IPS DF 4.7 (cell line): ENCODE data around the gene HELZ.

ENCODE experiments used
- DNase-seq: peaks from one replicate; pipeline ENCODE4 v3.0.0-alpha.2; 2013; ENCODE audit warnings: low spot score; ENCODE audit errors: extremely low read depth

HELZ gene

GRCh38 chr17:67196422-67196821 lies 48.6 kb downstream of the HELZ start:
- no peak for DNase-seq

DNA sequence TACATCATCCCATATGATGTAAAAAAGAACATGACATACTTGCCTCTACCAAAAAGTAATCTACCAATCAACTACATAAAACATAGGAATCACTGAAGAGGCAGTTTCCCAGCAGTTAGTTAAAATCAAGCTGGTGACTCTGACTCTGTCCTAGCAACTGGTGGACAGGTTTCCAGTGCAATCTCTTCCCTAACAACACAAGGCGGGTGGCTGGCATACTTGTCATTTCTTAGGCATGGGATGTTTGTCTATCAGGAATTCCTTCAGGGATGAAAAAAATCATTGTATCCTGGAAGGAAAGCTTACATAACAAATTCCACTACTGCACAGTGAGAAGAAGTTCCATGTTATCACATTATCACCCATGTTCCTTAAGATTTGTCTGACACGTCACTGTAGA lies 50.9 kb downstream of the HELZ start:
- DNase-seq: no peak

- no peak for DNase-seq
Observed at GRCh38 chr17:67187927-67188326, 57.1 kb downstream of the HELZ start.

- DNase-seq: no peak
Observed at GRCh38 chr17:67186782-67187181, 58.2 kb downstream of the HELZ start.

DNA sequence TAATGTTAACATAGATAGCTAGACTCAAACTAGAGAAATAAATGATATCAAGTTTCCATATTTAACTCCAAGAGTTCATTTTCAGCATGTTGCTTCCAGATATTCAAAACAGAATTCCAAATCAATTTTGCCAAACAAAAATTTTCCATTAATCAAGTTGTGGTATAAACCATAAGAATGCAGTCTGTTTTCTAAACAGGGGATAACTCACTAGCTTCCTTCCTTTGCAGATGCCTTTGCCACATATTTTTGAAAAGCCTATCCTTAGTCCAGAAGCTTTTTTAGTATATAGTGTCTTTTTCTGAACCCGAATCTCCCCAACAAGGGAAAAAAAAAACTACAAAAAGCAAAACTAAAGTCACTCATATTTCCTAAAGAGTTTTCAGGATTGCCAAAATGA lies 61.5 kb downstream of the HELZ start:
- DNase-seq: no peak

GRCh38 chr17:67181825-67182224 lies 63.2 kb downstream of the HELZ start:
- no peak for DNase-seq

- DNase-seq: no peak
Observed at GRCh38 chr17:67180275-67180674, 64.7 kb downstream of the HELZ start.

GRCh38 chr17:67178555-67178954 lies 66.4 kb downstream of the HELZ start:
- DNase-seq: no peak

DNA sequence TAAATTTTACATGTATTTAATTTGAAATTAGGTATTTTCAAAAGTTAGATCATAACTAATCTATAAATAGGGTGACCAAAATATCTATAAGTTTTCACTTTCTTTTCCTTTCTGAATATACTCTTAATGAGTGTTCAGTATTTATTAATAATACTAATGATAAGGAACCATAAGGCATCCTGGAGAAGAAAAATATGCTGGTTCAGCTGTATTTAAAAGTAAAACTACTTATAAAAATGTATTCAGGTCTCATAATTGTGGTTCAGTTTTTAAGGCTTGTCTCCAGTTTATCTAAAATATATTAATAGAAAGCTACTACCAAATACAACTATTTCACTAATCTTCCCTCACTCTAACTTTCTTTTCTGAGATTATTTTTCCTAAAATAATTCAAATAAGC lies 67.3 kb downstream of the HELZ start:
- DNase-seq: no peak

DNA sequence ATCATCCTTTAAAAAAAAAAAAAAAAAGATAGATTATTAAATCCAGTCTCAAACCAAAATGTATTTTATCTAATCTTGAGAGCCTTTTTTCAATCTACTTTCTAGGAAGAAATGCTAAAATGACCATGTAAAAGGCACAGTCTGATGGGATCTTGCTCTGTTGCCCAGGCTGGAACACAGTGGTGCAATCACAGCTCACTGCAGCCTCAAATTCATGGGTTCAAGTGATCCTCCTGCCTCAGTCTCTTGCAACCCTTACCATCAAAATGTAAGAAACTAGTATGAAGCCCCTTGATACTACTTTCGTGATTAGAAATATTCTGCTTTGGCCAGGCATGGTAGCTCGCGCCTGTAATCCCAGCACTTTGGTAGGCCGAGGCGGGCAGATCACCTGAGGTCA lies 70.8 kb downstream of the HELZ start:
- DNase-seq: no peak

GRCh38 chr17:67171560-67171959 lies 73.4 kb downstream of the HELZ start:
- no peak for DNase-seq

DNA sequence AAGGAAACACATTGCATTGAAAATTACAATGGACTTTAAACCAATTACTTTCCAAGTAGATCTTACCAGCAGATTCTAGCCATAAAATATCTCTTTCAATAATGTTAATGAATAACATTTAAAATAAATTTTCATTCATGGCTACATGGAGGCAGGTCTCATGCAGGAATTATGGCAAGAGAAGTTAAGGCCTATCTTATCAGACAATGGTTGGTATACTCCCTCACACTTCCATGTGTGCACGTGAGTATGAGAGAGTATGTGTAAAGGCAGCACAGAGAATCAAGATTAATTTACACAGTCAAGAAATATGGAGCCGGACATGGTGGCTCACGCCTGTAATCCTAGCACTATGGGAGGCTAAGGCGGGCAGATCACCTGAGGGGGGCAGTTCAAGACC lies 76.5 kb downstream of the HELZ start:
- DNase-seq: no peak

DNA sequence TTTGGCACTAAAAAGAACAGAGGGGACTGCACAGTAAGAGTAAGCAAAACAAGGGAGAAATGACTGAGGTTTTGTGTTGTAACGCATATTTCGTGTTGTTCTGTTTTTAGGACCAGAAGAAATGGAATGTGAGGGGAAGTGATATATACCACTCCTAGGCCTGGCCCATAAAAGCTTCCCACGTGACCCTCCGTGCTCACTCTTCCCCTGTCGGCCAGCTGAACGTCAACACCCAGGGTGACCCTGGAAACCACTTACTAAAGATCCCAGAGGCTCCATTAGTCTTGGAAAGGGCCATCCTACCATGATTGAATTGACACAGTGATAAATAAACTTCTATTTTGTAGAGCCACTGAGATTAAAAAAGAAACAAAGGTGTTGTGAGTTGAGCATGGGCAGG lies 79.8 kb downstream of the HELZ start:
- no peak for DNase-seq

DNA sequence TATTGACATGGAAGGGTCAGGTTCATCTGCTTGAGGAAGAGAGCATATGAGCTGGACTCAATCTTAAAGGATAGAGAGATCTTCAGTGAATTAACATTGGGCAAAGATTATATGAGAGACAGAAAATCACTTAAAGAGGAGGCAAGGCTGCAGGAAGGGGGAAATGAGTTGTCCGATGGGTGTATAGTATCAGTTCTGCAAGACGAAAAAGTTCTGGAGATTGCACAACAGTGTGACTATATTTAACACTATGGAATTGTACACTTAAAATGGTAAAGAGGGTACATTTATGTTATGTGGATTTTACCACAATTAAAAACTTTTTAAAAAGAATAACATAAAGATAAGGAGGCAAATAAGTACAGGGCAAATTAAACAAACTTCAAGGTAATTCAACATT lies 80.7 kb downstream of the HELZ start:
- DNase-seq: no peak

GRCh38 chr17:67162771-67163170 lies 82.2 kb downstream of the HELZ start:
- no peak for DNase-seq

- DNase-seq: no peak
Observed at GRCh38 chr17:67161573-67161972, 83.4 kb downstream of the HELZ start.

GRCh38 chr17:67160791-67161190 lies 84.2 kb downstream of the HELZ start:
- DNase-seq: no peak

DNA sequence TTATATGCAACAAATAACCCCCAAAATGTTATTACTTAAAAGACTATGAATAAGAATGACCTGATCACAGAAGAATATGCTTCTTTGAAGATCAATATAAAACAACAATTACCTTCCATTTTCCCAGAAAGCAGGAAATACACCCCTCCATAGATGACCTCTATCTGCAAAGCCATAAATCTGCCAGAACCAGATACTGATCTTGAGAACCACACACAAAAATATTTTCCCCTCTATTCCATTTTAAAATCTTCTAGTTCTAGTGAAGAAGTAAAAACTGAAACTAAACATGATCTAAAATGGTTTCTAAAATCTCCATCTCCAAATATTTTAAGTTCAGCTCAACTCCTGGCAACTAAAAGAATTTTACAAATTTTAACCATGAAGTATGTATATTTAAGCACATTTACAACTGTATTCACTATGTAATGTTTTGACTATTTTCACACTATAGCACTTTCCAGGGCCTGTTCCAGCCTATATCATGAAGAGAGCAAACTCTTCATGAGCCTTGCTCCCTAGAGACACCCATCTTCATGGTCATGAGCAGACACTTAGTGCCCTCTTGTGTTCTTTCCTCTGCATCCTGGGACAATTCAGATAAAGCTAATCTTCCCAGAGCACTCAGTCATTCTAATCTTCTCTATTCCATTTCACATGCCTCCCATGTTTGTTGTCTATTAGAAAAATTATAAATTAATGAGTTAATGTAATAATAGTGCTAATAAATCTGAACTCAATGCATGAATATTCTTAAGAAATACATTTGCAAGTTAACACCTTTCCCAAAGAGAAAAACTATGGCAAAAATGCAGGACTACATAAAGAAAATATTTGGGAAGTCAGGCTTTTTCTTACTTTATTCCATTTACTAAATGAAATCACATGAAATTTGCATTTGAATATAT lies 87.0 kb downstream of the HELZ start:
- no peak for DNase-seq

GRCh38 chr17:67156269-67157199 lies 88.5 kb downstream of the HELZ start:
- no peak for DNase-seq

DNA sequence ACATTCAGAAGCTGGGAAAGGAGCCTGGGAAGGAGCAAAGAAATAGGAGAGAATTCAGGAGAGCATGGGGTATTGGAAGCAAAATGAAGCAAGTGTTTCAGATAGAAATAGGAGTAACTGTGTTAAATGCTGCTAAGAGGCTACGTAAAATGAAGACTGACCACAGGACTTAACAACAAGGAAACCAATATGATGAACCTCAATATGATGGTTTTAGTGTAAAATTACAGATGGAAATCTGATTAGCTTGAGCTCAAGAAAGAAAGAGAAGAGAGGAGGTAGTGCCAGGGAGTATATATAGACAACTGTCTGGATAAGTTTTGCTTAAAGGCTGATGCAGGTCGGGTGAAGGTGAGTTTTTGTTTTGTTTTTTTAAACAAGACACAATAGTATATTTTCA lies 92.2 kb downstream of the HELZ start:
- no peak for DNase-seq

DNA sequence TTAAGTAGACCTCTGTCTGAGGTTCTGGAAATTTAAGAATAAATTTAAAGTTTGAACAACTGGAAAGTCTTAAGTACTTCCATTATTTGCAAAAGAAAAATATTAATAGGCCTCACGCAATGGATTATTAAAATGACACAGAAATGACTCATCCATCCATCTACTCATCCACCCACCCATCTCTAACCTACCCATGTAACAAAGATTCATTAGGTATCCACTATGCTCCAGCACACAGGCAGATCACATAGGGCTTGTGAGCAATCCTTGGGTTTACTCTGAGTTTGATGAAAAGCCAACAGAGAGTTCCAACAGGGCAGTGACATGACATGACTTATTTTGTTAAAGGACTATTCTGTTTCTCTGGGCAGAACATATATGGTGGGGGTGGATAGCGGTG lies 93.3 kb downstream of the HELZ start:
- DNase-seq: no peak

DNA sequence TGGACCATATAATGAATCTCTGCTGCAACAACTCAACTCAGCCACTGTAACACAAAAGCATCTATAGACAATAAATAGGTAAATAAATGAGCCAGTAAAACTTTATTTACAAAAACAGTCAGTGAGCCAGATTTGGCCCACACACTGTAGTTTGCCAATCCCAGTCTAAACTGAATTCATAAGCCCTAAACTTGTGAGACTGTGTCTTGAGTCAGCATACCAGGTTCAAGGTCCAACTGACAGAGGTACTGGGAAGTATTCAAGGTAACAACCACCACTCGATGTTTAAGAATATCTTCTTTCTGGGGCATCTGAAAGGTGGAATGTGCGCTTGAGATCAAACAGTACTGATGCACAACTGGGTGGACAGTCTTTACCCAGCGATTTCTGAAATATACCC lies 94.2 kb downstream of the HELZ start:
- DNase-seq: no peak
